Measurements from ENCODE around the gene TBC1D21.

The TBC1D21 gene

DNA sequence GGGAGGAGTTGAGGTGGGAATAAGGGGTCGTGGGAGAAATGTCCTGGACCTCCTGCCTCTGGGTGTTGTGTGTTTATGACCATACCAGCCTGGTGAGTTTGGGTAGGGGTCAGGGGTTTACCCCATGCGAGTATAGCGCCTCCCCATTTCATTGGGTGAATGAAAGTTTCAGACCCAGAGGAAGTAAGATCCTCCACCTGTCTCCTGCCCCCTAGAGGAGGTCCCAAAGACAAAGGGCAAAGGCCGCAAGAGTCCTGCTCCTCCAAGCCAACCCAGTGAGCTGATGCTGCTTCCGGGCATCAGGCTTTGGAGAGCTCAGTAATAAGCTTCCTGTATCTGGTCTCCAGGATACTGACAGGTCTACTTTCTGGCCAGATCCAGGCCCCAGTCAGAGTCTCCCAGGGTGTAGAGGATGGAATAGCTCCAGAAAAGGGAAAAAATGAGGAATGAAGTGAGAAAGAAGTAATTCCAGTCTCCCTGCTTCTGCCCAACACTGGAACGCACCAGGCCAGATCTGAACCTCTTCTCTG lies 6.4 kb upstream of the TBC1D21 start:
- no peaks in the 10 kb centered on the region for H3K36me3 ChIP-seq (ENCODE audit: insufficient read depth, low read length)
- H3K4me1 ChIP-seq (ENCODE audit: insufficient read depth, low read length): peaks cover 5% of the 10 kb centered on the region
- no peak overlapping the region for H2AFZ ChIP-seq (ENCODE audit: low read depth, low read length)
- H3K4me3 ChIP-seq (ENCODE audit: low read length): no peak overlapping the region
- no peaks in the 10 kb centered on the region for H3K9me3 ChIP-seq (ENCODE audit: low read length)
- no peaks in the 10 kb centered on the region for H3K27me3 ChIP-seq (ENCODE audit: insufficient read depth, low read length)

DNA sequence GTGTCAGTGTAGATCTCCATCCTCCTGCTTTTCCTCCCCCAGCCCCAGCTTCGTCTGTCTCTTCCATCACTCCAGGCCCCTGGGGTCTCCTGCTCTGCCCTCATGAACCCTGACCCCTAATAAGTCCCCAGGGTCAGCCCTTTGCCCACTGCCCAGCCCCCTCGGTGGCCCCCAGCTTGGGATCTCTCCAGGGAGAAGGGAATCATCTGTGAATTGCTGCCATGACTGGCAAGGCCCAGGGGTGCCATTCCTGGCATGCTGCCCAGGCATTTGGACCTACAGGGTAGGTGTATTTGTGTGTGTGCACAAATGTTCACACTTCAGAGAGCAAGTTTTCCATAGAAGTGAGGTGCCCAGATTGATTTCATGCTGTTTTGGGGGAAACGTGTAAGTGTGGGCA lies 5.9 kb upstream of the TBC1D21 start:
- Histone ChIP-seq H2AFZ (ENCODE audit: low read depth, low read length) (no peak overlapping the region), H3K9me3 (ENCODE audit: low read length) (no peaks in the 10 kb centered on the region), H3K36me3 (ENCODE audit: insufficient read depth, low read length) (no peaks in the 10 kb centered on the region), H3K4me1 (ENCODE audit: insufficient read depth, low read length) (peaks cover under 1% of the 10 kb centered on the region), H3K4me3 (ENCODE audit: low read length) (no peak overlapping the region), H3K27me3 (ENCODE audit: insufficient read depth, low read length) (no peaks in the 10 kb centered on the region)

DNA sequence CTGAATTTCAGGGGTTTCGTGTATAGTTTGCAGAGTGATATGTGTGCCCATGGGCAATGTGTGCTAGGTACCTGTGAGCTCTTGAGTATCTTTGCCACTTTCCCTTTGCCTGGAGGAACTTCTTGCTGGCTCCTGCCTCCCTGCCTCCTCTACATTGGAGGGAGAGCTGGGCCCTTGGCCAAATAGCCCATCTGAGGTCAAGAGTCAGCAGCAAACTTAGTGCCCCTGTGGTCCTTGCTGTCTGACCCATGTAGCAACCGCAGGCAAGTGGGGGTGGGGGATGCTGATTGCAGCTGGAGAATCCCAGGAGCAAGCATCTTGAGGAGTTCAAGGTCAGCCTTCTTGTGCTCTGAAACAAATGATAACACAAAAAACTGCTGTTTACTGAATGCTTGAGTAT lies 5.4 kb upstream of the TBC1D21 start:
- H3K4me3 ChIP-seq (ENCODE audit: low read length): no peak overlapping the region
- H3K36me3 ChIP-seq (ENCODE audit: insufficient read depth, low read length): no peaks in the 10 kb centered on the region
- no peak overlapping the region for H2AFZ ChIP-seq (ENCODE audit: low read depth, low read length)
- H3K27me3 ChIP-seq (ENCODE audit: insufficient read depth, low read length): no peaks in the 10 kb centered on the region
- H3K9me3 ChIP-seq (ENCODE audit: low read length): no peaks in the 10 kb centered on the region
- no peaks in the 10 kb centered on the region for H3K4me1 ChIP-seq (ENCODE audit: insufficient read depth, low read length)

DNA sequence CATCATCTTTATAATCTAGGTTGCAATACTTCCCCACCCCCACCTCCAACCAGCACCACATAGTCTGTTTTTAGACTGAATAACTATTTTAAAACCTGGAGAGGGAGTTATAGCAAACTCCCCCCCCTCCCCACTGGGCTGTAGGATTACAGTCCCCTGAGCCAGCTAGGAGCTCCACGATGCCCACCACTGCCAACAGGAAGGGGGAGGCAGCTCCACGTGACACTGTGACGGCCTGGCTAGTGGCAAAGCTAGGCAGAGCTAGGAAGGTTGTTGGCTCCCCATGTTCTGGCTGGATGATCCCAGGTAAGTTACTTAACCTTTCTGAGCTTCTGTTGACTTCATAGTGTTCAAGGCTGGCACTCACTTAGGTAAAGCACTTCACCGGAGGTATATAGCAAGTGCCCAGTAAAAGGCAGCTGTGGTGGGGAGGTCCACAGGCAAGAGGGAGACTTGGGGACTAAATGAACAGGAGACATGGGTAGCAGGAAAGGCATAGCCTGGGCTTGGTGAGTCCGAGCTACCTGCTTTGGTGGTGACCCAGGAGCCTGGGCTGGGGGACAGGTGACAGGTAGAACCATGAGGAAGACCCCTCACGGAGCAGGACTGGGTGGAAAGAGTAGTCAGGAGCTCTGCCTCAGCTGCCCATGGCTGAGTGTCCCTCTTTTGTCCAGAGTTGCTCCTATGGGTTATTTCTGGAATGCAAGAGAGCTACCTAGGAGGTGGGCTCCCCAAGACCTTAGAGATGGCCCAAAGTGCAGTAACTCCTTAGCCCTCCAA lies 4.0 kb upstream of the TBC1D21 start:
- H3K36me3 ChIP-seq (ENCODE audit: insufficient read depth, low read length): no peaks in the 10 kb centered on the region
- H3K4me1 ChIP-seq (ENCODE audit: insufficient read depth, low read length): no peaks in the 10 kb centered on the region
- peaks cover 2% of the 10 kb centered on the region for H3K9me3 ChIP-seq (ENCODE audit: low read length)
- no peak overlapping the region for H2AFZ ChIP-seq (ENCODE audit: low read depth, low read length)
- H3K27me3 ChIP-seq (ENCODE audit: insufficient read depth, low read length): no peaks in the 10 kb centered on the region
- H3K4me3 ChIP-seq (ENCODE audit: low read length): no peak overlapping the region

DNA sequence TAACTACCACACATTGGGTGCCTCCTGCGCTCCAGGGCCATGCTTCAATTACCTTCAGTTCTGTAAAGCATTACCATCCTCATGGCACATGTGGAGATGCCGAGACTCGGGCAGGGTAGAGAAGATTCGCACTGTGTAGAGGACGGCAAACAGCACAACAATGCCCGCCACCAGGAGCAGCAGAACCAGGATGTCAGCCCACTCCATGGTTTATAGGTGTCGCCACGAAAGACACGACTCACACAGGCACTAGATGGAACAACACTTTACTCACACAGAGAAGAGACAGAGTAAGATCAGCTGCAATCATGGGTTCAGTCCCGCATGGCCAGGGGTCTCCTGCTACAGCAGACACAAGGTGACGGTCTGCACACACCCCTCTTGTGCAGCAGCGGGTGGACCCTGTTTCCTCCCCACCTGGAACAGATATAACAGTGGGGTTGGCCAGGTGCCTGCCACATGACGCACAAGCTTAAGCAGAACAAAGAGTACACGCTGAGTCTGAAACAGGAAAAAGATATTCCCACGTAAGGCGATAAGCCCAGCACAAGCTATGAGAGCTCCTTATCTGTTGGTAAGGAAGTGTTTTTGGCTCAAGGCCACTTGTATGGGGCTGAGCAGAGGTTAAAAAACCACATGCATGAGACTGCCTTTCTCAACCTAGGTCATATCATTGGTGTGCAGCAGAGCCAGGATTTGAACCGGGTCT lies 2.5 kb upstream of the TBC1D21 start:
- Histone ChIP-seq H3K36me3 (ENCODE audit: insufficient read depth, low read length) (no peaks in the 10 kb centered on the region), H3K9me3 (ENCODE audit: low read length) (peaks cover 2% of the 10 kb centered on the region), H3K27me3 (ENCODE audit: insufficient read depth, low read length) (no peaks in the 10 kb centered on the region), H3K4me1 (ENCODE audit: insufficient read depth, low read length) (no peaks in the 10 kb centered on the region), H2AFZ (ENCODE audit: low read depth, low read length) (no peak overlapping the region), H3K4me3 (ENCODE audit: low read length) (no peak overlapping the region)

DNA sequence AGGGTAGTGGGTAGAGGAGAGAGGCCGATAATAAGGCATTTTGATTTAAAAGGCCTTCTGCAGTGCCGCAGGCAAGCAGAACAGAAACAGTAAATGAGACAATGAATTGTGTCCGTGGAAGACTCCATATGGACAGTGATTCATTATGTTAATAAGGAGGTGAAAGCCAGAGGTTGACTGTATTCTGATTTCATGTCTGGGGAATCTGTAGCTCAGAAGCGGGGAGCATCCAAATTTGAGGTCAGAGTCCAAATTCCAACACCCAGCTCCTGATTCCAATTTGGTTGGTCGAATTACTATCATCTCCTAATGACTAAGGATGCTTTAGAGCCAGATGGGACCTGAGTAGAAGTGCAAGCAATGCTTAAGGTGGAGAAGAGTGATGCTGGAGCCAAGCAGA lies 1.0 kb upstream of the TBC1D21 start:
- Histone ChIP-seq H2AFZ (ENCODE audit: low read depth, low read length) (no peak overlapping the region), H3K4me1 (ENCODE audit: insufficient read depth, low read length) (no peaks in the 10 kb centered on the region), H3K27me3 (ENCODE audit: insufficient read depth, low read length) (no peaks in the 10 kb centered on the region)

DNA sequence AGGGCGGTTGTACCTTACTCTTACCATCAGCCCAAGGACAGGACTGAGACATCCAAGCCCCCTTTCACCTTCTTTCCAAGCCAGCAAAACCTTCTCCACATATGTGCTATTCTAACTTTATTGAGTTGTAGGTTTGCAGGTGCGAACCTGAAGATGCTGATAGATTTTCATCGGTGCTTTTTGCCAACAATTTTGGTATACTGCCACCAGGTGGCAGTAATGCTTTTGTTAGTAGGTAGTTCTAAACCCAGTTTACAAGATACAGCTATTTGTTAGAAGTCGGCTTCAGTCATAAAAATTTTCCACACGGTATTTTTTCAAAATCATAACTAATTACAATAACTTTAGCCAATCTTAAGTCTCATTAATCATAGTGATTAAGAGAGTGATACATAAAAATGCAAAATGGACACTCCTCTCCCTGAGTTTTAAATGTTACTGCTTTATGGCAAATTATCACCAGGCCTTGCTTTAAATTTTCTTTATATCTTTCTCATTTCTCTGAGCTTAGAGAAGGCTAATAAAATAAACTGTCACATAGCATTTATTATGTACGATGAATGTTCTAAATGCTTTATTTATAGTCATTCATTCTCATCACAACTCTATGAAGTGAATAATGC lies 636 bp downstream of the TBC1D21 start:
- Histone ChIP-seq H3K9me3 (ENCODE audit: low read length) (peaks cover 2% of the 10 kb centered on the region), H2AFZ (ENCODE audit: low read depth, low read length) (no peak overlapping the region), H3K4me3 (ENCODE audit: low read length) (no peak overlapping the region), H3K4me1 (ENCODE audit: insufficient read depth, low read length) (no peaks in the 10 kb centered on the region), H3K36me3 (ENCODE audit: insufficient read depth, low read length) (no peaks in the 10 kb centered on the region), H3K27me3 (ENCODE audit: insufficient read depth, low read length) (no peaks in the 10 kb centered on the region)

More for the DNA sequence above, 1.0 kb upstream of the TBC1D21 start:
- Histone ChIP-seq H3K36me3 (ENCODE audit: insufficient read depth, low read length) (no peaks in the 10 kb centered on the region), H3K4me3 (ENCODE audit: low read length) (no peak overlapping the region), H3K9me3 (ENCODE audit: low read length) (peaks cover 2% of the 10 kb centered on the region)

DNA sequence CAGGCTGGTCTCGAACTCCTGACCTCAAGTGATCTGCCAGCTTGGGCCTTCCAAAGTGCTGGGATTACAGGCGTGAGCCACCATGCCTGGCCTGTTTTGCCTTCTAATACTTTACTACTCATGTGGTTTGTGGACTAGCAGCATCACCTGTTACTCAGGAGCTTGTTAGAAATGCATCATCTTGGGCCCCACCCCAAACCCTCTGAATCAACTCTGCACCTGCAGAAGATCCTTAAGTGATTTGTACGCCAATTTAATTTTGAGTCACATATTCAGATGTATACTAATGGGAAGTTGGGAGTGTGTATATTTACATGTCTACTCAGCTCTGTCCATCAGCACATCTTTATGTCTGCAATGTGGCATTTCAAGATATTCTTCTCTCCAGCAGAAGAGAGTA lies 6.1 kb downstream of the TBC1D21 start:
- peaks cover 4% of the 10 kb centered on the region for H3K4me1 ChIP-seq (ENCODE audit: insufficient read depth, low read length)
- H3K4me3 ChIP-seq (ENCODE audit: low read length): no peak overlapping the region
- no peaks in the 10 kb centered on the region for H3K9me3 ChIP-seq (ENCODE audit: low read length)
- H3K36me3 ChIP-seq (ENCODE audit: insufficient read depth, low read length): no peaks in the 10 kb centered on the region
- no peak overlapping the region for H2AFZ ChIP-seq (ENCODE audit: low read depth, low read length)
- H3K27me3 ChIP-seq (ENCODE audit: insufficient read depth, low read length): no peaks in the 10 kb centered on the region

DNA sequence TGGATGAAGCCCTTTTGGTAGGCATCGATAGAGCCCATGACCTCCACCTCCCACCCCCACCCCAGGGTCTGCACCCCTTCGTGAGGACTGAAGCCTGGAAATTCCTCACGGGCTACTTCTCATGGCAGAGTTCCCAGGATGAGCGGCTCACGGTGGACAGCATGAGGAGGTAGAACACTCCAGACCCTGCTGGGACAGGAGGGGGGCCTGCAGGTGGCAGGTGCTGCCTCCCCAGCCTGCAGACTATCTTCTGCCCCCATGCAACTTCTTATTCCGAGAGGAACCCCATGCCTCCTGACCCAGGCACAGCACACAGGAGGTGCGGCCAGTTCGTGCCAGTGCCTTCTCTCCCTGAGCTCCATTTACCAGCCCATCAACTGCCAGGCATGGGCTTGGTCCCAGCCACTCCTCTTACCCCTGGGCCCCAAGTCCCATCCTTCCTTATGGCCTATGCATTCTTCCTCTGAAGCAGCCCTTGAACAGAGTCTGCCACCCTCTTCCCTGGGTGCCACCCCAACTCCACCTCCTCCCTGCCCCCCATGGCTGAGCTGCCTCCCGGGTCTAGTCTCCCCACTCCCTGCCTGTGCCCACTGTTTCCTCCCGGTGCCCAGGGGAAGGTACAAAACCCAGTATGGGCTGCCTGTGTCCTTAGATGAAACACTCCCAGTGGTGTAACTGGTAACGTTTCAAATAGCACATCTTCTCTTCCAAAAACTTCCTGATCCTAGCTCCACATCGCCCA lies 8.4 kb downstream of the TBC1D21 start:
- Histone ChIP-seq H2AFZ (ENCODE audit: low read depth, low read length) (no peak overlapping the region), H3K4me1 (ENCODE audit: insufficient read depth, low read length) (peaks cover 4% of the 10 kb centered on the region), H3K4me3 (ENCODE audit: low read length) (no peak overlapping the region), H3K9me3 (ENCODE audit: low read length) (no peaks in the 10 kb centered on the region), H3K27me3 (ENCODE audit: insufficient read depth, low read length) (no peaks in the 10 kb centered on the region), H3K36me3 (ENCODE audit: insufficient read depth, low read length) (no peaks in the 10 kb centered on the region)

DNA sequence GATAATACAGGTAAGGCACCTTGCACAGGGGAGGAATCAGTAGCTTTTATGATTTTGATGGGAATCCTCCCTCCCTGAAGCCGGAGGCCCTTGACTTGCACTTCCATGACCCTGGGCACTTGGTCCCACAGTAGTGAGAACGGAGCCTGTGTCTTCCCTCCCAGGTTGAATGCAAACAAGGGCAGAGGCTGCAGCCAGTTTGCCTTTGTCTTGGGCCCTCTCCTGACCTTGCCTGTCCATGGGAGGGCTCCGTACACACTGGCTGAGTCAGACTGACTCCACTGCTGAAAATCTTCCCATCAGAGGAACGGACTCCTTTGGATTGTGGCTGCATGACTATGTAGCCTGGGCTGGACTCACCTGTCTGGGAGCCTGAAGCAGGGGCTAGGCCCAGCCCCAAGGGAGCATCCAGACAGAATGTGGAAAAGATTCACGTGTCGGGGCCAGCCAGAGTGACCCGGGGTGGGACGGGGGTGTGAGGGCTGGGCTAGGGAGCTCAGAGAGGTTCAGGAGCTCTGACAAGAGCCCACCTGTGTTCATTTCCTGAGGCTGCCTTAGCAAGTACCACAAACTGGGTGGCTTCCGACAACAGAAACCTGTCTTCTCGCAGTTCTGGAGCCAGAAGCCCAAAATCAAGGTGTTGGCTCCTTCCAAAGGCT lies 9.5 kb downstream of the TBC1D21 start:
- Histone ChIP-seq H3K27me3 (ENCODE audit: insufficient read depth, low read length) (no peaks in the 10 kb centered on the region), H3K4me3 (ENCODE audit: low read length) (no peak overlapping the region), H3K9me3 (ENCODE audit: low read length) (no peaks in the 10 kb centered on the region), H2AFZ (ENCODE audit: low read depth, low read length) (no peak overlapping the region), H3K36me3 (ENCODE audit: insufficient read depth, low read length) (no peaks in the 10 kb centered on the region), H3K4me1 (ENCODE audit: insufficient read depth, low read length) (peaks cover 4% of the 10 kb centered on the region)

DNA sequence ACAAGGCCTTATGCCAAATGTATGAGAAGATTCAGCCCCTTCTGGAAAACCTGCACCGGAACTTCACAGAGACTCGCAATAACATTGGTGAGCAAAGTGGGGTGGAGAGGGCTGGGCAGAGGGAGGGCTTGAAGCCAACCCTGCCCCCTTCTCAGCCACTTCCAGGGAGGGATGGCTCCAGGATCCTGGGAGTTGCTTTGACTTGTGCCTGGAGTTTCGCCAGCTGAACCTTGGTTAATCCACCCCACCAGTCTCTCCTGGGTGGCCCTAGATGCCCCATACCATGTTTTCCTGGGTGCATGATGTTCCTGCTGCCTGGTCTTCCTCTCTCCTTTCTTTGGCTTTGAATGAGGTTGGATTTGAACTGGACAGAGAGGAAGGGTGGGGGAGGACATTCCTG lies 10.8 kb downstream of the TBC1D21 start:
- H3K4me1 ChIP-seq (ENCODE audit: insufficient read depth, low read length): peaks cover 4% of the 10 kb centered on the region
- H3K27me3 ChIP-seq (ENCODE audit: insufficient read depth, low read length): no peaks in the 10 kb centered on the region
- no peaks in the 10 kb centered on the region for H3K36me3 ChIP-seq (ENCODE audit: insufficient read depth, low read length)
- H3K9me3 ChIP-seq (ENCODE audit: low read length): no peaks in the 10 kb centered on the region
- H2AFZ ChIP-seq (ENCODE audit: low read depth, low read length): no peak overlapping the region
- no peak overlapping the region for H3K4me3 ChIP-seq (ENCODE audit: low read length)

DNA sequence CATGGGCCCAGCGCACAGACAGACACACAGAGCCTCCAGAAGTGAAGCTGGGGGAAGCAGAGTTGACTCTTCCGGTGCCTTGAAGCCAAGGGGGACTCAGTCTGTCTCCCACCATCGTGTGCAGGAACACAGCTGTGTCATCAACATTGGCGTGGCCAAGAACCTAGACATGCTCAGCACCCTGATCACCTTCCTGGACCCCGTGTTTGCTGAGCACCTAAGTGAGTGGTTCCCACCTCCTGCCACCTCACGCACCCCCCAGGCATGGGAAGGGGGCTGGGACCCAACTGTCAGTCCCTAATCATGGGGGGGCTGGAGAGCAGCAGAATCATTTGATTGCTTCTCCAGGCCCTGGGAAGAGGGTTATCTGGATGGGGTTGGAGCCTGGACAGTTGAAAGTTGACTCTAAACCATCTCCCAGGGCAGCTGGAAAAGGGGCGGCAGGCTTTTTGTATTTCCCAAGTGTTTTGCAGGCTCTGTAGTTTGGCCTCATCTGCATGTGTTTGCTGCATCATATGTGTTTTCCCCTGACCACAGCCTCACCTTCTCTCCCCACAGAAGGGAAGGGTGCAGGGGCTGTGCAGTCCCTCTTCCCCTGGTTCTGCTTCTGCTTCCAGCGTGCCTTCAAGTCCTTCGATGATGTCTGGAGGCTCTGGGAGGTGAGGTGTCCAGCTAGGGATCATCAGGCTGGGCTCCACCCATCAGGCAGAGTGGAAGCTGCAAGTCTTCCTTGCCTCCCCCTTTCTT lies 12.8 kb downstream of the TBC1D21 start:
- Histone ChIP-seq H3K4me1 (ENCODE audit: insufficient read depth, low read length) (peaks cover 4% of the 10 kb centered on the region), H3K36me3 (ENCODE audit: insufficient read depth, low read length) (no peaks in the 10 kb centered on the region), H3K4me3 (ENCODE audit: low read length) (no peak overlapping the region), H3K9me3 (ENCODE audit: low read length) (no peaks in the 10 kb centered on the region), H2AFZ (ENCODE audit: low read depth, low read length) (no peak overlapping the region), H3K27me3 (ENCODE audit: insufficient read depth, low read length) (peaks cover 7% of the 10 kb centered on the region)

Measured in neuron (in vitro differentiated cells).